IMR-90 (cell line): ENCODE measurements around the gene DPYSL5. TPM values are rescaled to one million over a fixed set of nuclear protein-coding genes. Genes with fewer than 3 reads are reported as not detected.

Experiments
- ATAC-seq: fragments of 200-7000 bp; cut with Tn5 transposase; 2 replicates; pipeline ENCODE4 v1.9.1; 2020; ENCODE audit warnings: low read depth, mild to moderate bottlenecking, moderate library complexity
- BruUV-seq: library from RNA; stranded (reverse); fragments of 400-500 nt; replicated peaks from 2 replicates; lab custom pipeline; 2021; lab: Mats Ljungman, UMichigan
- CTCF ChIA-PET: fragments of 300-600 bp; formaldehyde crosslinking; extraction: SDS; loops from one replicate; lab custom pipeline; 2021; ENCODE audit warnings: antibody characterized with exemption; lab: Yijun Ruan, JAX
- POLR2A ChIA-PET: fragments of 300-600 bp; sonication (Branson Sonifier 250); formaldehyde crosslinking; loops from one replicate; lab custom pipeline; 2022; ENCODE audit warnings: antibody characterized with exemption; ENCODE audit not compliant: unreplicated experiment; lab: Charles Lee
- DNase-seq: peaks from one replicate; pipeline ENCODE4 v3.0.0; 2013
- H2AFZ ChIP-seq: replicated peaks from 2 replicates; pipeline ENCODE3; 2013; ENCODE audit warnings: low read length, mild to moderate bottlenecking; ENCODE audit not compliant: poor library complexity
- H2AK5ac ChIP-seq: 2 replicates; pipeline ENCODE4 v1.6.1; 2013; ENCODE audit warnings: low read depth, low read length, inconsistent platforms
- H2AK9ac ChIP-seq: replicated peaks from 2 replicates; pipeline ENCODE3; 2013; ENCODE audit warnings: mild to moderate bottlenecking, low read depth, low read length, moderate library complexity; ENCODE audit not compliant: poor library complexity
- H2BK120ac ChIP-seq: 2 replicates; pipeline ENCODE4 v1.6.1; 2013; ENCODE audit warnings: low read depth, low read length, inconsistent platforms
- H2BK15ac ChIP-seq: 3 replicates; pipeline ENCODE4 v1.6.1; 2013; ENCODE audit warnings: low read depth, low read length, inconsistent platforms
- H2BK20ac ChIP-seq: 2 replicates; pipeline ENCODE4 v1.6.1; 2013; ENCODE audit warnings: low read depth, mild to moderate bottlenecking, inconsistent platforms, low read length, moderate library complexity
- H2BK5ac ChIP-seq: 2 replicates; pipeline ENCODE4 v1.6.1; 2013; ENCODE audit warnings: mild to moderate bottlenecking, low read depth, low read length, inconsistent platforms; ENCODE audit not compliant: poor library complexity, severe bottlenecking
- H3K14ac ChIP-seq: replicated peaks from 2 replicates; pipeline ENCODE4 v1.6.1; 2013; ENCODE audit warnings: low read depth, low read length, inconsistent platforms
- H3K18ac ChIP-seq: 2 replicates; pipeline ENCODE4 v1.6.1; 2013; ENCODE audit warnings: low read depth, low read length, control low read depth
- H3K23ac ChIP-seq: 2 replicates; pipeline ENCODE4 v1.6.1; 2013; ENCODE audit warnings: low read depth, low read length, inconsistent platforms
- H3K27ac ChIP-seq: 2 replicates; pipeline ENCODE4 v1.5.1; 2013; ENCODE audit warnings: mild to moderate bottlenecking, control low read depth, low read length; ENCODE audit not compliant: insufficient read depth
- H3K27me3 ChIP-seq: 2 replicates; pipeline ENCODE4 v1.6.1; 2013; ENCODE audit warnings: low read length; ENCODE audit not compliant: control insufficient read depth, insufficient read depth
- H3K36me3 ChIP-seq: 2 replicates; pipeline ENCODE4 v1.6.1; 2013; ENCODE audit warnings: low read length, mixed read lengths; ENCODE audit not compliant: control insufficient read depth, insufficient read depth
- H3K4ac ChIP-seq: 2 replicates; pipeline ENCODE4 v1.6.1; 2013; ENCODE audit warnings: low read depth, low read length, inconsistent platforms
- H3K4me1 ChIP-seq: 2 replicates; pipeline ENCODE4 v1.6.1; 2013; ENCODE audit warnings: low read length, mixed read lengths; ENCODE audit not compliant: control insufficient read depth, insufficient read depth
- H3K4me2 ChIP-seq: 2 replicates; pipeline ENCODE4 v1.6.1; 2013; ENCODE audit warnings: low read depth, mild to moderate bottlenecking, control low read depth, low read length, moderate library complexity
- H3K4me3 ChIP-seq: 2 replicates; pipeline ENCODE4 v1.5.1; 2013; ENCODE audit warnings: low read depth, mild to moderate bottlenecking, control low read depth, low read length, moderate library complexity; ENCODE audit not compliant: insufficient read depth
- H3K56ac ChIP-seq: 2 replicates; pipeline ENCODE4 v1.6.1; 2013; ENCODE audit warnings: low read length, inconsistent platforms; ENCODE audit not compliant: insufficient read depth; ENCODE audit errors: extremely low read depth
- H3K79me1 ChIP-seq, 2 experiments: 2 replicates each; pipeline ENCODE4 v1.6.1; 2013; ENCODE audit warnings: low read length in 2 of 2, inconsistent platforms in 1 of 2, low read depth in 1 of 2
- H3K9ac ChIP-seq: 2 replicates; pipeline ENCODE4 v1.6.1; 2013; ENCODE audit warnings: low read depth, low read length, control low read depth
- H3K9me1 ChIP-seq: 2 replicates; pipeline ENCODE4 v1.6.1; 2013; ENCODE audit warnings: low read length, inconsistent platforms; ENCODE audit not compliant: insufficient read depth
- H3K9me3 ChIP-seq: 2 replicates; pipeline ENCODE4 v1.6.1; 2013; ENCODE audit warnings: low read length; ENCODE audit not compliant: control insufficient read depth, insufficient read depth
- H4K20me1 ChIP-seq: 2 replicates; pipeline ENCODE4 v1.6.1; 2013; ENCODE audit warnings: low read length, inconsistent platforms; ENCODE audit not compliant: insufficient read depth
- H4K5ac ChIP-seq: 2 replicates; pipeline ENCODE4 v1.6.1; 2013; ENCODE audit warnings: mild to moderate bottlenecking, low read depth, low read length, control low read depth
- H4K8ac ChIP-seq, 2 experiments: 2 replicates each; pipeline ENCODE4 v1.6.1; 2013; ENCODE audit warnings: low read depth in 2 of 2, low read length in 2 of 2, control low read depth in 1 of 2, inconsistent platforms in 1 of 2
- H4K91ac ChIP-seq: 2 replicates; pipeline ENCODE4 v1.6.1; 2013; ENCODE audit warnings: low read depth, low read length, inconsistent platforms; ENCODE audit not compliant: insufficient read depth
- BHLHE40 ChIP-seq: fragments of 150-350 bp; IDR thresholded peaks from 2 replicates; pipeline ENCODE4 v1.6.1; 2016; ENCODE audit warnings: mild to moderate bottlenecking, low read depth, low read length
- CEBPB ChIP-seq: IDR thresholded peaks from 2 replicates; pipeline ENCODE4 v1.6.1; 2012; ENCODE audit warnings: low read depth, low read length, improper control_type of control experiment
- FOS ChIP-seq: fragments of 150-350 bp; IDR thresholded peaks from 2 replicates; pipeline ENCODE4 v1.6.1; 2016; ENCODE audit warnings: low read depth, low read length
- MAFK ChIP-seq: IDR thresholded peaks from 2 replicates; pipeline ENCODE4 v1.6.1; 2012; ENCODE audit warnings: low read depth, low read length, improper control_type of control experiment
- MAZ ChIP-seq: IDR thresholded peaks from 2 replicates; pipeline ENCODE4 v1.6.1; 2012; ENCODE audit warnings: low read depth, mild to moderate bottlenecking, low read length, improper control_type of control experiment, moderate library complexity, borderline replicate concordance
- MXI1 ChIP-seq: IDR thresholded peaks from 2 replicates; pipeline ENCODE4 v1.6.1; 2012; ENCODE audit warnings: low read depth, mild to moderate bottlenecking, low read length, moderate library complexity, borderline replicate concordance
- NFE2L2 ChIP-seq: fragments of 150-350 bp; IDR thresholded peaks from 2 replicates; pipeline ENCODE4 v1.6.1; 2016; ENCODE audit warnings: low read depth, mild to moderate bottlenecking, low read length
- POLR2A ChIP-seq: IDR thresholded peaks from 2 replicates; pipeline ENCODE4 v1.6.1; 2012; ENCODE audit warnings: mild to moderate bottlenecking, low read depth, low read length
- RAD21 ChIP-seq: IDR thresholded peaks from 2 replicates; pipeline ENCODE4 v1.6.1; 2012; ENCODE audit warnings: low read length, improper control_type of control experiment
- RCOR1 ChIP-seq: IDR thresholded peaks from 2 replicates; pipeline ENCODE4 v1.6.1; 2012; ENCODE audit warnings: mild to moderate bottlenecking, low read length, improper control_type of control experiment; ENCODE audit not compliant: insufficient replicate concordance
- RFX5 ChIP-seq: IDR thresholded peaks from 2 replicates; pipeline ENCODE4 v1.8.0; 2012; ENCODE audit warnings: low read depth, mild to moderate bottlenecking, low read length, moderate library complexity
- SMC3 ChIP-seq: fragments of 150-350 bp; IDR thresholded peaks from 2 replicates; pipeline ENCODE4 v1.6.1; 2016; ENCODE audit warnings: low read depth, mild to moderate bottlenecking, antibody characterized with exemption, low read length, moderate library complexity
- whole genome bisulfite sequencing, 2 experiments: methylation state at CpG; one replicate each; pipeline versions ENCODE4 v1.1.5 to v1.1.7; 2013; ENCODE audit warnings: missing lambda C conversion rate in 2 of 2; ENCODE audit not compliant: insufficient read length in 1 of 2; ENCODE audit errors: extremely low coverage in 2 of 2; 5-methylcytosine and 5-hydroxymethylcytosine counted together
- dilution Hi-C: fragments of 300-500 bp; cut with HindIII; formaldehyde crosslinking; loops from one replicate; pipeline ENCODE4 v1.14.3; 2018; ENCODE audit warnings: low sequenced_read_pairs; ENCODE audit not compliant: unreplicated experiment
- in situ Hi-C: fragments of 300-500 bp; cut with MboI; formaldehyde crosslinking; loops from 3 replicates; pipeline ENCODE4 v1.14.3; 2019; ENCODE audit warnings: low sequenced_read_pairs, inconsistent platforms, mixed read lengths
- intact Hi-C: fragments of 100-400 bp; cut with micrococcal nuclease; formaldehyde crosslinking; loops from 2 replicates; pipeline ENCODE4 v1.10.0; 2022
- polyA plus RNA-seq, 3 experiments: library from polyadenylated mRNA; depleted of rRNA; stranded (reverse); fragments of >200 nt; gene quantifications; 2 replicates each; pipeline ENCODE4 v1.2.3, GENCODE V29; 2012; ENCODE audit warnings: low replicate concordance in 1 of 3
- total RNA-seq: library from RNA; depleted of rRNA; stranded (reverse); fragments of >200 nt; gene quantifications from 2 replicates; pipeline ENCODE4 v1.2.3, GENCODE V29; 2012
- TF ChIP-seq, protein P1 (sequence below): conservative IDR thresholded peaks from 2 replicates; pipeline ENCODE4 v1.5.1; 2012; ENCODE audit warnings: mild to moderate bottlenecking, low read depth, low read length, improper control_type of control experiment
- TF ChIP-seq, protein P2 (sequence below): fragments of 150-350 bp; IDR thresholded peaks from 2 replicates; pipeline ENCODE4 v1.6.1; 2017; ENCODE audit warnings: mild to moderate bottlenecking, antibody characterized with exemption, low read length, low read depth
- TF ChIP-seq, protein P3 (sequence below): fragments of 150-350 bp; IDR thresholded peaks from 2 replicates; pipeline ENCODE4 v1.6.1; 2016; ENCODE audit warnings: low read depth, mild to moderate bottlenecking, low read length, moderate library complexity, borderline replicate concordance

Gene DPYSL5
- total and polyA plus RNA-seq, 2 of the 4 experiments (the other 2 are of a cell fraction): not detected

DNA sequence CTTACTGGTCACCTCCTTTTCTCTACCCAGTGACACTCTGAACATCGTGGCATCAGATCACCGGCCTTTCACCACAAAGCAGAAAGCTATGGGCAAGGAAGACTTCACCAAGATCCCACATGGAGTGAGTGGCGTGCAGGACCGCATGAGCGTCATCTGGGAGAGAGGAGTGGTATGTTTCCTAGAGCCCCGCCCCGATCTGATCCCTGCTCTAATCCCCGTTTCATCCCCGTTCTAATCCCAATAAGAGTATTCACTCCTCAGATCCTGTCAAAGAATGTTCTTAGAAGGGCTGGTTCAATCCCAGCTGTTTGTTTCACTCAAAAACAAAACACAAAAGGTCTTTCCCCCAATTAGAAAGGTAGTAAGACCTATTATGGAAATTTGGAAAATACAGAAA lies 92.1 kb downstream of the DPYSL5 start:
- no peaks in the 10 kb centered on the region for H3K36me3 ChIP-seq
- H2BK20ac ChIP-seq: no peak overlapping the region
- in situ Hi-C loops: no loop called here
- no peaks in the 10 kb centered on the region for H3K79me1 ChIP-seq
- no peak overlapping the region for H2BK120ac ChIP-seq
- no peak for ATAC-seq
- no peak for DNase-seq
- H2BK15ac ChIP-seq: no peak overlapping the region
- ChIA-PET POLR2A (no interaction called here), CTCF (interaction anchor here (0.6 to 4.4 kb wide), 4 partner anchors 38 to 1156 kb away, joined by 3 to 47 read pairs (median 6); no protein-coding TSS in a partner anchor)
- no peaks in the 10 kb centered on the region for H4K20me1 ChIP-seq
- H3K27ac ChIP-seq: no peak overlapping the region
- H3K14ac ChIP-seq: no peak overlapping the region
- no peaks in the 10 kb centered on the region for H3K9me3 ChIP-seq
- H4K5ac ChIP-seq: no peak overlapping the region
- dilution Hi-C loops: no loop called here
- no peaks in the 10 kb centered on the region; the same call in 1 of the 2 replicates for H3K9me1 ChIP-seq
- TF ChIP-seq FOS (no peak), SMC3 (no peak), RFX5 (no peak), NFE2L2 (no peak), MAZ (no peak), CEBPB (no peak), RCOR1 (no peak), BHLHE40 (no peak), MXI1 (no peak), RAD21 (no peak), POLR2A (no peak), MAFK (no peak)
- TF ChIP-seq, protein P1, sequence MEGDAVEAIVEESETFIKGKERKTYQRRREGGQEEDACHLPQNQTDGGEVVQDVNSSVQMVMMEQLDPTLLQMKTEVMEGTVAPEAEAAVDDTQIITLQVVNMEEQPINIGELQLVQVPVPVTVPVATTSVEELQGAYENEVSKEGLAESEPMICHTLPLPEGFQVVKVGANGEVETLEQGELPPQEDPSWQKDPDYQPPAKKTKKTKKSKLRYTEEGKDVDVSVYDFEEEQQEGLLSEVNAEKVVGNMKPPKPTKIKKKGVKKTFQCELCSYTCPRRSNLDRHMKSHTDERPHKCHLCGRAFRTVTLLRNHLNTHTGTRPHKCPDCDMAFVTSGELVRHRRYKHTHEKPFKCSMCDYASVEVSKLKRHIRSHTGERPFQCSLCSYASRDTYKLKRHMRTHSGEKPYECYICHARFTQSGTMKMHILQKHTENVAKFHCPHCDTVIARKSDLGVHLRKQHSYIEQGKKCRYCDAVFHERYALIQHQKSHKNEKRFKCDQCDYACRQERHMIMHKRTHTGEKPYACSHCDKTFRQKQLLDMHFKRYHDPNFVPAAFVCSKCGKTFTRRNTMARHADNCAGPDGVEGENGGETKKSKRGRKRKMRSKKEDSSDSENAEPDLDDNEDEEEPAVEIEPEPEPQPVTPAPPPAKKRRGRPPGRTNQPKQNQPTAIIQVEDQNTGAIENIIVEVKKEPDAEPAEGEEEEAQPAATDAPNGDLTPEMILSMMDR: no peak
- TF ChIP-seq, protein P2, sequence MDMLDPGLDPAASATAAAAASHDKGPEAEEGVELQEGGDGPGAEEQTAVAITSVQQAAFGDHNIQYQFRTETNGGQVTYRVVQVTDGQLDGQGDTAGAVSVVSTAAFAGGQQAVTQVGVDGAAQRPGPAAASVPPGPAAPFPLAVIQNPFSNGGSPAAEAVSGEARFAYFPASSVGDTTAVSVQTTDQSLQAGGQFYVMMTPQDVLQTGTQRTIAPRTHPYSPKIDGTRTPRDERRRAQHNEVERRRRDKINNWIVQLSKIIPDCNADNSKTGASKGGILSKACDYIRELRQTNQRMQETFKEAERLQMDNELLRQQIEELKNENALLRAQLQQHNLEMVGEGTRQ: no peak
- TF ChIP-seq, protein P3, sequence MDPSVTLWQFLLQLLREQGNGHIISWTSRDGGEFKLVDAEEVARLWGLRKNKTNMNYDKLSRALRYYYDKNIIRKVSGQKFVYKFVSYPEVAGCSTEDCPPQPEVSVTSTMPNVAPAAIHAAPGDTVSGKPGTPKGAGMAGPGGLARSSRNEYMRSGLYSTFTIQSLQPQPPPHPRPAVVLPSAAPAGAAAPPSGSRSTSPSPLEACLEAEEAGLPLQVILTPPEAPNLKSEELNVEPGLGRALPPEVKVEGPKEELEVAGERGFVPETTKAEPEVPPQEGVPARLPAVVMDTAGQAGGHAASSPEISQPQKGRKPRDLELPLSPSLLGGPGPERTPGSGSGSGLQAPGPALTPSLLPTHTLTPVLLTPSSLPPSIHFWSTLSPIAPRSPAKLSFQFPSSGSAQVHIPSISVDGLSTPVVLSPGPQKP: no peak
- no peaks in the 10 kb centered on the region for H3K4me1 ChIP-seq
- H2BK5ac ChIP-seq: no peak overlapping the region
- H3K56ac ChIP-seq: no peak overlapping the region
- no peak overlapping the region for H4K91ac ChIP-seq
- no peak overlapping the region for H2AFZ ChIP-seq
- no peak overlapping the region for H3K4ac ChIP-seq
- no CpG with 5 or more reads among the region's 9 CpGs for WGBS, 2 experiments
- peaks cover 41% of the 10 kb centered on the region for H3K27me3 ChIP-seq
- H3K18ac ChIP-seq: no peak overlapping the region
- H2AK9ac ChIP-seq: no peak overlapping the region
- H3K23ac ChIP-seq: no peak overlapping the region
- H3K9ac ChIP-seq: no peak overlapping the region
- no peak overlapping the region for H4K8ac ChIP-seq
- H3K4me3 ChIP-seq: no peak overlapping the region
- no TSS peak for BruUV-seq
- H3K4me2 ChIP-seq: no peak overlapping the region
- intact Hi-C loops: loop anchor here (10.0 kb wide), 1 partner anchor 335 kb away; no protein-coding TSS in a partner anchor
- no peak overlapping the region for H2AK5ac ChIP-seq
